H9 (cell line): ENCODE measurements around the gene UMOD. TPM values are rescaled to one million over a fixed set of nuclear protein-coding genes. Genes with fewer than 3 reads are reported as not detected.

ENCODE experiments used
- DNase-seq: peaks from one replicate; pipeline ENCODE4 v3.0.0-alpha.2; 2017
- H2AFZ ChIP-seq: one replicate; pipeline ENCODE4 v1.6.1; 2013; ENCODE audit warnings: mild to moderate bottlenecking, low read length, control low read depth, moderate library complexity
- H2AK5ac ChIP-seq: 2 replicates; pipeline ENCODE4 v1.6.1; 2013; ENCODE audit warnings: low read length, control low read depth, mixed read lengths; ENCODE audit not compliant: insufficient read length
- H2BK120ac ChIP-seq: one replicate; pipeline ENCODE4 v1.6.1; 2013; ENCODE audit warnings: low read depth, mild to moderate bottlenecking, low read length, control low read depth, inconsistent platforms; ENCODE audit not compliant: poor library complexity, severe bottlenecking
- H2BK12ac ChIP-seq: 2 replicates; pipeline ENCODE4 v1.6.1; 2013; ENCODE audit warnings: low read length, control low read depth, mixed read lengths, low read depth; ENCODE audit not compliant: insufficient read length
- H2BK15ac ChIP-seq: 2 replicates; pipeline ENCODE4 v1.6.1; 2013; ENCODE audit warnings: low read depth, low read length, control low read depth
- H2BK20ac ChIP-seq: one replicate; pipeline ENCODE4 v1.6.1; 2013; ENCODE audit warnings: low read depth, mild to moderate bottlenecking, low read length, control low read depth, inconsistent platforms; ENCODE audit not compliant: poor library complexity, severe bottlenecking
- H2BK5ac ChIP-seq: 2 replicates; pipeline ENCODE4 v1.6.1; 2013; ENCODE audit warnings: low read length, control low read depth, mixed read lengths; ENCODE audit not compliant: insufficient read length
- H3K14ac ChIP-seq: 2 replicates; pipeline ENCODE4 v1.6.1; 2013; ENCODE audit warnings: low read length, control low read depth; ENCODE audit not compliant: insufficient read depth
- H3K18ac ChIP-seq: 2 replicates; pipeline ENCODE4 v1.6.1; 2013; ENCODE audit warnings: low read depth, mild to moderate bottlenecking, mixed read lengths, low read length, control low read depth; ENCODE audit not compliant: insufficient read length
- H3K23ac ChIP-seq: 2 replicates; pipeline ENCODE4 v1.6.1; 2013; ENCODE audit warnings: low read length, control low read depth, mixed read lengths, low read depth; ENCODE audit not compliant: insufficient read length
- H3K23me2 ChIP-seq: 2 replicates; pipeline ENCODE4 v1.6.1; 2013; ENCODE audit warnings: low read depth, mild to moderate bottlenecking, mixed read lengths, low read length, control low read depth; ENCODE audit not compliant: insufficient read length, poor library complexity, severe bottlenecking
- H3K27ac ChIP-seq: 2 replicates; pipeline ENCODE4 v1.5.1; 2013; ENCODE audit warnings: low read length, control low read depth, mixed read lengths, low read depth; ENCODE audit not compliant: insufficient read length
- H3K27me3 ChIP-seq: 2 replicates; pipeline ENCODE4 v1.6.1; 2013; ENCODE audit warnings: low read length, control low read depth, inconsistent platforms; ENCODE audit not compliant: insufficient read depth
- H3K4ac ChIP-seq: 2 replicates; pipeline ENCODE4 v1.6.1; 2013; ENCODE audit warnings: low read depth, mild to moderate bottlenecking, control low read depth, inconsistent platforms, low read length, moderate library complexity
- H3K4me1 ChIP-seq: 2 replicates; pipeline ENCODE4 v1.6.1; 2013; ENCODE audit warnings: low read length, control low read depth, inconsistent platforms; ENCODE audit not compliant: insufficient read depth
- H3K4me2 ChIP-seq: 2 replicates; pipeline ENCODE4 v1.6.1; 2013; ENCODE audit warnings: low read length, control low read depth, mixed read lengths; ENCODE audit not compliant: insufficient read length, insufficient read depth
- H3K56ac ChIP-seq: 2 replicates; pipeline ENCODE4 v1.6.1; 2013; ENCODE audit warnings: low read depth, mild to moderate bottlenecking, mixed read lengths, low read length, control low read depth; ENCODE audit not compliant: insufficient read length
- H3K79me1 ChIP-seq: 2 replicates; pipeline ENCODE4 v1.6.1; 2013; ENCODE audit warnings: low read depth, mild to moderate bottlenecking, moderate library complexity, low read length, control low read depth, inconsistent platforms; ENCODE audit not compliant: insufficient read depth, poor library complexity, severe bottlenecking
- H3K79me2 ChIP-seq: 2 replicates; pipeline ENCODE4 v1.6.1; 2013; ENCODE audit warnings: low read length, control low read depth, inconsistent platforms; ENCODE audit not compliant: insufficient read depth
- H3K9ac ChIP-seq: 2 replicates; pipeline ENCODE4 v1.6.1; 2013; ENCODE audit warnings: low read length, control low read depth, mixed read lengths; ENCODE audit not compliant: insufficient read length; ENCODE audit errors: extremely low read depth
- H3K9me3 ChIP-seq: one replicate; pipeline ENCODE4 v1.6.1; 2013; ENCODE audit warnings: low read depth, low read length, inconsistent platforms; ENCODE audit not compliant: control insufficient read depth
- H3T11ph ChIP-seq: one replicate; pipeline ENCODE4 v1.6.1; 2013; ENCODE audit warnings: mild to moderate bottlenecking, low read length, control low read depth, inconsistent platforms
- H4K20me1 ChIP-seq: one replicate; pipeline ENCODE4 v1.6.1; 2013; ENCODE audit not compliant: control insufficient read depth, insufficient read length, insufficient read depth
- H4K5ac ChIP-seq: 2 replicates; pipeline ENCODE4 v1.6.1; 2013; ENCODE audit warnings: low read depth, mild to moderate bottlenecking, mixed read lengths, low read length, control low read depth; ENCODE audit not compliant: insufficient read length
- H4K8ac ChIP-seq: replicated peaks from 2 replicates; pipeline ENCODE4 v1.6.1; 2013; ENCODE audit warnings: low read length, control low read depth, mixed read lengths, low read depth; ENCODE audit not compliant: insufficient read length
- H4K91ac ChIP-seq: 2 replicates; pipeline ENCODE4 v1.6.1; 2013; ENCODE audit warnings: low read depth, mild to moderate bottlenecking, moderate library complexity, mixed read lengths, low read length, control low read depth; ENCODE audit not compliant: insufficient read length
- H3K27ac Mint-ChIP-seq, 3 experiments: 2 replicates in 2 of 3; 3 replicates in 1 of 3; pipeline ENCODE4 v1.8.0; 2020 to 2021; ENCODE audit warnings: mixed read lengths in 3 of 3, mild to moderate bottlenecking in 1 of 3, moderate library complexity in 1 of 3
- H3K27me3 Mint-ChIP-seq: 2 replicates; pipeline ENCODE4 v1.8.0; 2021; ENCODE audit warnings: low read depth, mild to moderate bottlenecking, moderate library complexity, mixed read lengths
- H3K36me3 Mint-ChIP-seq, 3 experiments: 2 replicates in 2 of 3; 3 replicates in 1 of 3; pipeline ENCODE4 v1.8.0; 2020 to 2021; ENCODE audit warnings: low read depth in 3 of 3, mixed read lengths in 3 of 3; ENCODE audit not compliant: insufficient read depth in 1 of 3
- H3K4me1 Mint-ChIP-seq, 2 experiments: 2 replicates each; pipeline ENCODE4 v1.8.0; 2020; ENCODE audit warnings: mixed read lengths in 2 of 2
- H3K4me3 Mint-ChIP-seq, 2 experiments: 2 replicates in 1 of 2; 3 replicates in 1 of 2; pipeline ENCODE4 v1.8.0; 2020 to 2021; ENCODE audit warnings: mild to moderate bottlenecking in 2 of 2, mixed read lengths in 2 of 2, moderate library complexity in 1 of 2
- H3K9me3 Mint-ChIP-seq, 2 experiments: 2 replicates in 1 of 2; 3 replicates in 1 of 2; pipeline ENCODE4 v1.8.0; 2020; ENCODE audit warnings: mild to moderate bottlenecking in 2 of 2, mixed read lengths in 2 of 2, moderate library complexity in 1 of 2
- CTCF ChIP-seq: fragments of 200-600 bp; sonication (generic); conservative IDR thresholded peaks from 3 replicates; pipeline ENCODE4 v1.8.0; 2021; ENCODE audit warnings: antibody characterized with exemption, mild to moderate bottlenecking
- WGBS: extraction: QIAGEN DNeasy Blood & Tissue Kit; methylation state at CpG from one replicate; pipeline ENCODE4 v1.1.7; 2013; ENCODE audit warnings: missing lambda C conversion rate, low lambda C conversion rate, mixed read lengths; ENCODE audit not compliant: insufficient read length; ENCODE audit errors: extremely low coverage; 5-methylcytosine and 5-hydroxymethylcytosine counted together
- total RNA-seq: library from RNA; stranded (reverse); gene quantifications from 2 replicates; pipeline ENCODE4 v1.2.1, GENCODE V29; 2021

The UMOD gene
- total RNA-seq, 1 experiment from 2014 or later = not detected

GRCh38 chr16:20372701-20373100 lies 20.2 kb upstream of the UMOD start:
- Histone ChIP-seq H4K91ac (no peak overlapping the region), H4K8ac (no peak overlapping the region), H2BK12ac (no peak overlapping the region), H3T11ph (no peak overlapping the region), H3K9ac (no peak overlapping the region), H3K23ac (no peak overlapping the region), H4K5ac (no peak overlapping the region), H2BK120ac (no peak overlapping the region), H3K14ac (no peak overlapping the region), H3K4me1 (no peaks in the 10 kb centered on the region), H2BK5ac (no peak overlapping the region), H3K79me1 (no peaks in the 10 kb centered on the region), H3K4ac (no peak overlapping the region), H3K18ac (no peak overlapping the region), H3K79me2 (no peaks in the 10 kb centered on the region), H3K27me3 (no peaks in the 10 kb centered on the region), H2AK5ac (no peak overlapping the region), H3K27ac (no peak overlapping the region), H2BK20ac (no peak overlapping the region), H3K9me3 (no peaks in the 10 kb centered on the region), H4K20me1 (no peaks in the 10 kb centered on the region), H2BK15ac (no peak overlapping the region), H3K56ac (no peak overlapping the region), H3K23me2 (no peaks in the 10 kb centered on the region), H3K4me2 (no peak overlapping the region), H2AFZ (no peak overlapping the region)
- no peaks in the 10 kb centered on the region for H3K4me1 Mint-ChIP-seq
- no peak overlapping the region for H3K4me3 Mint-ChIP-seq
- H3K9me3 Mint-ChIP-seq = no peaks in the 10 kb centered on the region
- DNase-seq = no peak
- H3K27ac Mint-ChIP-seq = no peak overlapping the region
- H3K27me3 Mint-ChIP-seq = peaks cover 8% of the 10 kb centered on the region
- WGBS = no CpG with 5 or more reads among the region's 5 CpGs
- H3K36me3 Mint-ChIP-seq = no peaks in the 10 kb centered on the region
- TF ChIP-seq CTCF = no peak
